ENCODE data around the gene SLC9A1.

GRCh38 chr1:27101696-27102095 is 53.2 kb downstream of the SLC9A1 start:
- TF ChIP-seq CTCF (IDR thresholded peaks at IDR 0.05 in 2 of 3, conservative IDR thresholded peaks at IDR 0.05 in 1 of 3; ENCODE audit: borderline replicate concordance in 1 of 3, insufficient read depth in 1 of 3, low read depth in 2 of 3, low read length in 2 of 3), result no peak
- TF ChIP-seq FOSL1 (IDR thresholded peaks at IDR 0.05; ENCODE audit: low read depth), result no peak
- no peak for TF ChIP-seq SP1 (IDR thresholded peaks at IDR 0.05; ENCODE audit: low read depth)
- TF ChIP-seq TCF7L2 (IDR thresholded peaks at IDR 0.05; ENCODE audit: borderline replicate concordance, extremely low read depth, insufficient read depth, insufficient read length), result no peak
